Mesenchymal stem cell (in vitro differentiated cells and primary cell): ENCODE results near the gene SPATA31A5. TPM values are rescaled to one million over a fixed set of nuclear protein-coding genes. Genes with fewer than 3 reads are reported as not detected.
"Not testable (repeated sequence)": the region's sequence is repeated elsewhere in the genome, so short reads cannot be mapped to it uniquely, and the experiment has no call there.

Source experiments
- DNase-seq: peaks from one replicate; pipeline ENCODE4 v3.0.0-alpha.2; 2013
- H2AFZ ChIP-seq: one replicate; pipeline ENCODE4 v1.6.1; 2013; ENCODE audit warnings: low read depth, mild to moderate bottlenecking, control low read depth, inconsistent platforms, low read length, moderate library complexity
- H2AK5ac ChIP-seq: 2 replicates; pipeline ENCODE4 v1.6.1; 2013; ENCODE audit warnings: low read length, moderate library complexity, mild to moderate bottlenecking, inconsistent platforms; ENCODE audit not compliant: severe bottlenecking
- H2BK120ac ChIP-seq: one replicate; pipeline ENCODE4 v1.6.1; 2013; ENCODE audit warnings: low read depth, mild to moderate bottlenecking, inconsistent platforms, low read length, moderate library complexity
- H2BK12ac ChIP-seq, 2 experiments: one replicate each; pipeline ENCODE4 v1.6.1; 2013; ENCODE audit warnings: inconsistent platforms in 2 of 2, low read length in 2 of 2, mild to moderate bottlenecking in 2 of 2, moderate library complexity in 2 of 2, control low read depth in 1 of 2
- H2BK15ac ChIP-seq: one replicate; pipeline ENCODE4 v1.6.1; 2013; ENCODE audit warnings: mild to moderate bottlenecking, low read depth, inconsistent platforms; ENCODE audit not compliant: poor library complexity, severe bottlenecking
- H2BK5ac ChIP-seq: 2 replicates; pipeline ENCODE4 v1.6.1; 2013; ENCODE audit warnings: low read depth, mild to moderate bottlenecking, low read length, control low read depth, inconsistent platforms; ENCODE audit not compliant: poor library complexity, severe bottlenecking
- H3K14ac ChIP-seq, 2 experiments: one replicate each; pipeline ENCODE4 v1.6.1; 2013; ENCODE audit warnings: inconsistent platforms in 2 of 2, low read length in 2 of 2, control low read depth in 1 of 2, mild to moderate bottlenecking in 1 of 2, moderate library complexity in 1 of 2
- H3K18ac ChIP-seq, 2 experiments: one replicate each; pipeline ENCODE4 v1.6.1; 2013; ENCODE audit warnings: inconsistent platforms in 2 of 2, low read length in 2 of 2, control low read depth in 1 of 2, low read depth in 1 of 2, mild to moderate bottlenecking in 1 of 2
- H3K23ac ChIP-seq, 2 experiments: one replicate each; pipeline ENCODE4 v1.6.1; 2013; ENCODE audit warnings: inconsistent platforms in 2 of 2, low read length in 2 of 2, mild to moderate bottlenecking in 2 of 2, moderate library complexity in 2 of 2, control low read depth in 1 of 2
- H3K27ac ChIP-seq: 2 replicates; pipeline ENCODE4 v1.5.1; 2013; ENCODE audit warnings: mild to moderate bottlenecking, moderate library complexity, low read length, control low read depth, inconsistent platforms; ENCODE audit not compliant: poor library complexity, severe bottlenecking
- H3K27me3 ChIP-seq, 2 experiments: 2 replicates each; pipeline versions ENCODE4 v1.6.1 to v1.7.0; 2013; ENCODE audit warnings: low read length in 2 of 2, mild to moderate bottlenecking in 2 of 2, moderate library complexity in 2 of 2, control low read depth in 1 of 2, inconsistent platforms in 1 of 2; ENCODE audit not compliant: control insufficient read depth in 1 of 2, insufficient read depth in 1 of 2
- H3K36me3 ChIP-seq, 2 experiments: 2 replicates each; pipeline versions ENCODE4 v1.6.1 to v1.7.0; 2013; ENCODE audit warnings: low read length in 2 of 2, control low read depth in 1 of 2, inconsistent platforms in 1 of 2, low read depth in 1 of 2, mild to moderate bottlenecking in 1 of 2; ENCODE audit not compliant: insufficient read depth in 2 of 2, control insufficient read depth in 1 of 2
- H3K4ac ChIP-seq, 2 experiments: one replicate each; pipeline ENCODE4 v1.6.1; 2013; ENCODE audit warnings: inconsistent platforms in 2 of 2, low read length in 2 of 2, mild to moderate bottlenecking in 2 of 2, moderate library complexity in 2 of 2, control low read depth in 1 of 2, low read depth in 1 of 2
- H3K4me1 ChIP-seq: 2 replicates; pipeline ENCODE4 v1.6.1; 2013; ENCODE audit warnings: low read depth, low read length, control low read depth; ENCODE audit not compliant: control insufficient read depth, insufficient read depth
- H3K4me2 ChIP-seq: 2 replicates; pipeline ENCODE4 v1.6.1; 2013; ENCODE audit warnings: low read length, mild to moderate bottlenecking, inconsistent platforms; ENCODE audit not compliant: poor library complexity, severe bottlenecking
- H3K4me3 ChIP-seq, 2 experiments: 2 replicates each; pipeline versions ENCODE4 v1.5.1 to v1.7.0; 2013; ENCODE audit warnings: low read length in 2 of 2, mild to moderate bottlenecking in 2 of 2, control low read depth in 1 of 2, low read depth in 1 of 2; ENCODE audit not compliant: insufficient read depth in 1 of 2
- H3K79me1 ChIP-seq: replicated peaks from 2 replicates; pipeline ENCODE4 v1.6.1; 2013; ENCODE audit warnings: mild to moderate bottlenecking, control low read depth, low read length, inconsistent platforms; ENCODE audit not compliant: poor library complexity, severe bottlenecking
- H3K9ac ChIP-seq: 2 replicates; pipeline ENCODE4 v1.7.0; 2013; ENCODE audit warnings: mild to moderate bottlenecking, low read length, moderate library complexity
- H3K9me3 ChIP-seq: 2 replicates; pipeline ENCODE4 v1.7.0; 2013; ENCODE audit warnings: mild to moderate bottlenecking, low read length; ENCODE audit not compliant: control insufficient read depth
- H4K8ac ChIP-seq: one replicate; pipeline ENCODE4 v1.6.1; 2013; ENCODE audit warnings: inconsistent platforms, mild to moderate bottlenecking, low read length, moderate library complexity
- H4K91ac ChIP-seq: one replicate; pipeline ENCODE4 v1.6.1; 2013; ENCODE audit warnings: mild to moderate bottlenecking, low read length, inconsistent platforms
- WGBS: methylation state at CpG from one replicate; pipeline ENCODE4 v1.1.7; 2013; ENCODE audit warnings: mixed read lengths; 5-methylcytosine and 5-hydroxymethylcytosine counted together
- polyA plus RNA-seq, 2 experiments: library from polyadenylated mRNA; stranded (reverse); fragments of 200-250 nt; gene quantifications; one replicate each; pipeline ENCODE4 v1.2.3, GENCODE V29; 2013
- small RNA-seq: library from polyadenylated mRNA; stranded (forward); fragments of <200 nt; extraction: miRNeasy Mini kit (QIAGEN cat#:217004); gene quantifications from one replicate; pipeline ENCODE3, GENCODE V24; 2013; ENCODE audit warnings: low read depth

SPATA31A5 gene
- polyA plus RNA-seq (2013, experiment 1 of 2) = not detected
- polyA plus RNA-seq (2013, experiment 2 of 2) = not detected

GRCh38 chr9:60914107-60914506 is at the start of gene SPATA31A5:
Gene SPATA31A5 (plus strand): TSS chr9:60914407. CDS start chr9:60914436, 29 bp downstream.
- H2BK120ac ChIP-seq, H2AFZ ChIP-seq, H3K4ac ChIP-seq: not testable (repeated sequence)

GRCh38 chr9:60962990-60963350 is 48.8 kb downstream of the SPATA31A5 start:
- H2AFZ ChIP-seq, H3K4me2 ChIP-seq, H3K9ac ChIP-seq, H3K27ac ChIP-seq, H2BK5ac ChIP-seq, H3K4me1 ChIP-seq, DNase-seq, H2AK5ac ChIP-seq, H2BK12ac ChIP-seq, H3K18ac ChIP-seq, H3K4me3 ChIP-seq, H3K9me3 ChIP-seq, H4K8ac ChIP-seq, H2BK15ac ChIP-seq, H3K4ac ChIP-seq, H3K27me3 ChIP-seq, H3K36me3 ChIP-seq, H4K91ac ChIP-seq, H3K79me1 ChIP-seq, H2BK120ac ChIP-seq, H3K14ac ChIP-seq, H3K23ac ChIP-seq: not testable (repeated sequence)
- WGBS = no CpG with 5 or more reads among the region's 1 CpG

More at GRCh38 chr9:60914107-60914506, at the start of gene SPATA31A5:
- not testable (repeated sequence) for H2AK5ac ChIP-seq, H3K4me2 ChIP-seq, H3K9ac ChIP-seq, H3K27me3 ChIP-seq, H3K4me3 ChIP-seq, H4K91ac ChIP-seq, H3K27ac ChIP-seq, H2BK5ac ChIP-seq, DNase-seq, H3K9me3 ChIP-seq, H3K18ac ChIP-seq, H3K14ac ChIP-seq, H3K4me1 ChIP-seq, H3K79me1 ChIP-seq, H2BK15ac ChIP-seq, H4K8ac ChIP-seq, H3K36me3 ChIP-seq, H3K23ac ChIP-seq, H2BK12ac ChIP-seq
- WGBS = no CpG with 5 or more reads among the region's 7 CpGs

- not testable (repeated sequence) for H2BK5ac ChIP-seq, DNase-seq
Observed at GRCh38 chr9:60966382-60966781, 52.2 kb downstream of the SPATA31A5 start.

More at GRCh38 chr9:60966382-60966781, 52.2 kb downstream of the SPATA31A5 start:
- not testable (repeated sequence) for H2AK5ac ChIP-seq, H3K9me3 ChIP-seq, H3K4me3 ChIP-seq, H3K18ac ChIP-seq, H2BK12ac ChIP-seq, H3K4me2 ChIP-seq, H3K79me1 ChIP-seq, H3K14ac ChIP-seq, H4K8ac ChIP-seq, H2BK120ac ChIP-seq, H3K4ac ChIP-seq, H2BK15ac ChIP-seq, H3K27ac ChIP-seq, H2AFZ ChIP-seq, H3K36me3 ChIP-seq, H3K23ac ChIP-seq, H3K9ac ChIP-seq, H3K4me1 ChIP-seq, H3K27me3 ChIP-seq, H4K91ac ChIP-seq

Small RNA genes lying within 50 kb of the gene (small RNA-seq; reads per million reads assigned to genes)
- not detected for gene AL590491.3
